ENCODE data around the gene FBXO30. TPM values are rescaled to one million over a fixed set of nuclear protein-coding genes. Genes with fewer than 3 reads are reported as not detected.
A peak's percentile ranks its signal among the peaks of the same experiment; 100 is the strongest.

FBXO30 gene, protein sequence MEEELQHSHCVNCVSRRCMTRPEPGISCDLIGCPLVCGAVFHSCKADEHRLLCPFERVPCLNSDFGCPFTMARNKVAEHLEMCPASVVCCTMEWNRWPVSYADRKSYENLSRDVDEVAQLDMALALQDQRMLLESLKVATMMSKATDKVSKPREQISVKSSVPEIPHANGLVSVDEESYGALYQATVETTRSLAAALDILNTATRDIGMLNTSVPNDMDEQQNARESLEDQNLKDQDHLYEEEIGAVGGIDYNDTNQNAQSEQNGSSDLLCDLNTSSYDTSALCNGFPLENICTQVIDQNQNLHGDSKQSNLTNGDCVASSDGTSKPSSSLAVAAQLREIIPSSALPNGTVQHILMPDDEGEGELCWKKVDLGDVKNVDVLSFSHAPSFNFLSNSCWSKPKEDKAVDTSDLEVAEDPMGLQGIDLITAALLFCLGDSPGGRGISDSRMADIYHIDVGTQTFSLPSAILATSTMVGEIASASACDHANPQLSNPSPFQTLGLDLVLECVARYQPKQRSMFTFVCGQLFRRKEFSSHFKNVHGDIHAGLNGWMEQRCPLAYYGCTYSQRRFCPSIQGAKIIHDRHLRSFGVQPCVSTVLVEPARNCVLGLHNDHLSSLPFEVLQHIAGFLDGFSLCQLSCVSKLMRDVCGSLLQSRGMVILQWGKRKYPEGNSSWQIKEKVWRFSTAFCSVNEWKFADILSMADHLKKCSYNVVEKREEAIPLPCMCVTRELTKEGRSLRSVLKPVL
- 20.2 TPM for total RNA-seq

DNA sequence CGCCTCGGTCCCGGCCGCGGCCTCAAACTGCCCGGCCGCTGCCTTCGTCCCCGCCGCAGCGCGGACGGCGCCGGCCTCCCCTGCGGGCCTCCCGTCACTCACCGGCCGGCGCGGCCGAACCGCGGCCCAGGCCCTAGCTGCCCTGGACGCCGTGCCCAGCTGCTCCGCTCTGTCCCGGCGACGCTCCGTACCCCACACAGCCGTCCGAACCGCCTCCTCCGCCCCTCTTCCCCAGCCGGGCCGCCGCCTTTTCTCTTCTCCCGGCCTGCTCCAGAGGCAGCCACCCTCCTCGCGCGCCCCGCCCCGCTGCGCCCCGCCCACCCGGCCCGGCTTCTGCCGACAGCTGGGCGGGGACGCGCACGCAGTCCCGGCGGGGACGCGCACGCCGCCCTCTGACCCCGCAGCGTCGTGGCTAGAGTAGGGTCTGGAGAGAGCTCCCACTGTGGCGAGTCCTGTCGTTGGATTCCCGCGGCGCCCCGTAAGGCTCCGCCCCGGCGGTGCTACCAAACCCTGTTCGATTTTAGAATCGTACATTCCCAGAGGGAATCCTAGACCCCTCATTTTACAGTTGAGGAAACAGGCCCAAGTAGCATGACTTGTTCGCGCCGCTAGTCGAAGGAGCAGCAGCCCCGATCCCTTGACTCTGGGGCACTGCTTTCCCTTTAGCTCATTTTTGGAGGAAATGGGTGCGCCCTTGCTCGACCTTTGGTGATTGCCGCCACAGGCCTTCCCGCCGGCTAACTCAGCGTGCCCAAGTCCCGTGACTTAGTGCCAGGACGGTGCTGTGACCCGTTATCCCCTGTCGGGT lies at the start of gene FBXO30:
Gene FBXO30 (minus strand): TSS at position 295 of the 808 bp plus-strand sequence. CDS start 8,390 bp downstream, outside the sequence.
- peak; percentile 92 for DNase-seq

GRCh38 chr6:145863988-145864616 lies 49.5 kb upstream of the FBXO30 start:
- no peak for DNase-seq

DNA sequence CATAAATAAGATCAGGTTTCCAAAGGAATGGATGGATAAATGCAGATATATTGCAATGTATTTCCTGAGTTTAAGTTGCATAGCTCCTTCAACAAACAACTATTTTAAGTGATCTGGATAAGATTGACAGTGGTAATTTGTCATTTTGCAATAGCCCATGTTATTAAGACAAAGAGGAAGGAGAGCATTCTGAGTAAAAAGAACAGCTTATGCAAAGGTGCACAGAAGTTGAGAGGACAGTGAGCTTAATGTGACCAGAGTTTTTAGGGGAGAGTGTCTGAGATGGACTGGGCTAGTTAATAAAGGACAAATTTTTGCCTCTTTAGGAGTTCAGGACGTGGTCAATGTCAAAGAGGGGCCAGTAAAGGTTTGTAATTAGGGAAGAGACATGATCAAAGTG lies 48.8 kb upstream of the FBXO30 start:
- DNase-seq = no peak

DNA sequence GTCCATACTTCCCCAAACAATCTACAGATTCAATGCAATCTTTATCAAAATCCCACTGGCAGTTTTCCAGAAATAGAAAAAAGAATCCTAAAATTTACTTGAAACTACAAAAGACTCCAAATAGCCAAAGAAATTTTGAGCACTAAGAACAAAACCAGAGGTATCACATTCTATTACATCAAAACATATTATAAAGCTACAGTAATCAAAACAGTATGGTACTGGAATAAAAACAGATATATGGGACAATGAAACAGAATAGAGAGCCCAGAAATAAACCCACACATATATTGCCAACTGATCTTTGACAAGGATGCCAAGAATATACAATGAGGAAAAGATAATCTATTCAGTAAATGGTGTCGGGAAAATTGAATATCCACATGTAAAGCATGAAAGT lies 46.0 kb upstream of the FBXO30 start:
- no peak for DNase-seq

DNA sequence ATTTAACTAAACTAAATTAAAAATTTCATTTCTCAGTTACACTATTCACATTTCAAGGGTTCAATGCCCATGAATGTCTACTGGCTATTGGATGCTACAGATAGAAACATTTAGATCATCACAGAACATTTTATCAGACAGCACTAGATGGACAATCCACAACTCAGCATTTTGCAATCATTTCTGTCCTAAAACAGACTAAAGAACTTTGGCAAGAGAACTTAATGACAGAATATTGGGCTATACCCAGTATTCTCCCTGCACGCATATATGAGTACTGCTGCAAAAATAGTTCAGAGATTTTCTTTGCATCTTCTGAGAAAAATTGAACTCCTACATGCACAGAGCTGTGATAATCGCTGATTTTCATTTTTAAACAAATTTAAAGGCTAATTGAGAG lies 36.1 kb upstream of the FBXO30 start:
- peak; percentile 38 for DNase-seq

- no peak for DNase-seq
Observed at GRCh38 chr6:145848541-145848940, 33.9 kb upstream of the FBXO30 start.

- no peak for DNase-seq
Observed at GRCh38 chr6:145845557-145845956, 31.0 kb upstream of the FBXO30 start.

DNA sequence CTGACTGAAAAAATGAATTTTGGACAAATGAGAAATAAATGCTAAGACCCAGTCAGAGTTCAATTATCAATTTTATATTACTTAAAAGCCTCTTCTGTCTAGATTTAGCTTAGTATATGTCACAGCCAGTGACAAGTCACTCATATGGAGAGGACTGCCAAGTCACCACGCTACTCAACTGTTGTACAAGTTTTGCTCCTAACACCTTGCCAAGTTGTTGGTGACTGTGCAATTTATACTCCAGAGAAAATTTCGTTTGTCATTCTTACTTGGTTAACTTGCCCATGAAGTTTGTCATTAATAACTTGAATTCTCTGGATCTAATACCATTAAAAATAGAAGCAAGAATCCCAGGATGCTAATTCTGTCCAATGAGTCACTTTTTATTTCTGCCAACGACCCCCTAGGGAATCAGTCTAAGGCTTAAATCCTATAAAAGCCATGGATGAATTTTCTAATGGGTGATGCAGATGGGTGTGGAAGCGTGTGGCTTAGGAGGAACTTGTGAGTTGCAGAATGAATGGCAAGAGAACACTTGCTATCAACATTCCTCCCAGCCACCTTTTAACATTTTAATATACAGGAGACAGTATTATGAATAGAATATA lies 30.4 kb upstream of the FBXO30 start:
- DNase-seq = no peak

DNA sequence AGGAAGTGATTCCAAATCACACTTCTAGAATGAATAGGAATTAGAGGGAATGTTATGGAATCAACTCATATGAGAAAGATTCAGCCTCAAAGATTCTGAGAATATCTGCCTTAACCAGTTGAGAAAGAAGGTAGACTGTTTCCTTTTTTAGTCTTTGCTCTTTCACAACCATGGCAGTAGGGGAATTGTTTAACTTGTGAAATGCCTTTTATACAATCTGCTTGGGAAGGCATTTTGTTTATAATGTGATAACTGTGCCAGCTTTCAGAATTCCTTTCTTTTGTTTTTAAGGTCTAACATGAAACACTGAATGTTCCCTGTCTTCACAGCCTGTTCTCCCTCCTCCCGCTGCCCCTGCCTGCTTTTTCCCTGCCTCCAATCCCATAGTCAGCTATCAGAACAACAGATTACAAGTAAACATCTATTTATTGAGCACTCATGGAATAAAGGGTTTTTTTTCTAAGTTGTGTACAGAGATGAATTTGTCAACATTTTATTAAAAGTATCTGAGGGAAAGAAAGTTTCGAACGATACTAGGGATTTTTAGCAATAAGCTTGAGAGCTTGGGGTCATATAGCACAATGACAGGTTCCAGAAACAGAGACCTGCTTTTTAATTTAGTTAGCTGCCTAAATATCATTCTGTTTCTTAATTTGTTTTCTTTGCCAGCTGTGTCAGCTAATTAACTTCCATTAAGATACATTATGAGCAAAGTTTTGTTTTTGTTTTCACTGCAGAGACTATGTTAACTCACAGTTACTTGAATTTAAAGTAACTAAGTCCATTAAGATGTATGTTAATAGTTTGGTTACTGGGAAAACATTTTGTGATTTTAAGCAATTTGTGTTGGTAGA lies 28.3 kb upstream of the FBXO30 start:
- DNase-seq = no peak

- no peak for DNase-seq
Observed at GRCh38 chr6:145841668-145842067, 27.1 kb upstream of the FBXO30 start.

DNA sequence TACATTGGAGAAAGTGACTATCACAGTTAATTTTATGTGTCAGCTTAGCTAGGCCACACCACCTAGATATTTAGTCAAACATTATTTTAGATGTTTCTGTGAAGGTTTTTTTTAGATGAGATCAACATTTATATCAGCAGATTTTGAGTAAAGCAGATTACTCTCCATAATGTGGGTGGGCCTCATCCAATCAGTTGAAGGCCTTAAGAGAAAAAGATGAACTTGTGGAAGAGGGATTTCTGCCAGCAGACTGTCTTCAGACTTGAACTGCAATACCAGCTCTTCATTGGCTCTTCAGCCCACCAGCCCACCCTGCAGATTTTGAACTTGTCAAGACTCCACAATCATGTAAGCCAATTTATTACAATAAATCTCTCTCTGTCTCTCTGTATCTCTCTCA lies 25.1 kb upstream of the FBXO30 start:
- no peak for DNase-seq

GRCh38 chr6:145838305-145838704 lies 23.7 kb upstream of the FBXO30 start:
- DNase-seq = no peak

DNA sequence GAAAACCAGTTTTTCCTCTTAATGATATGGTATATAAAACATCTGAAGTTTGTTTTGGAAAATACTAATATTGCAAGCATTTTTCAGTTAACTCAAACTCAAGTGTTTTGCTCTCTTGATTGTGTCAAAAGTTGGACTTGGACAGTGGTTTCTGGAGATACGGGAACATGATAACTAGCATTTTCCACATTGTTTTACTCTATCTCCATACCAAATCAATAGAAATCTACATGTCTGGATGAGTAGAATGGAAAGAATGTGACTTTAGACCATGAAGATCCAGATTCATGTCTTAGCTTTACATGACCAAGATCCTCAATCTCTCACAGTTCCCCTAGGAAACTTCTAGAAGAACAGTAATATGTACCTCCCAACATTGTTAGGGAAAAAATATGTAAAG lies 22.2 kb upstream of the FBXO30 start:
- DNase-seq = no peak

DNA sequence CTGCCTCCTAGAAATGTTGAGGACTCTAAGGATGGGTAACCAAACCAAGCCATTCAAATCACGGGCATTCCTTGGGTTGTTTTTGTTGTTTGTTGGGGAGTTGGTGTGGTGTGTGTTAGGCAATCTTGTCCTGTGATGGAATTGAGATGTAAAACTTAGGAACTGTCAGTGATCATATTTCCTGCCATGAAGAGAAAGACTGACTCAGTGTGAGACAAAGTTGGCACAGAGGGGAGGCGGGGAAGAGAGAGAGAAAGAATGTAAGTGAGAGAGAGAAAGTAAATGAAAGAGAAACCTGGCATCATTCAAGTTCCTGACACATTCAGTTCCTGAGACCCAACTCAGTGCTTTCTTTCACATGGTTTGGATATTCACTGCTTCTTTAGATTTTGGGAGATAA lies 21.6 kb upstream of the FBXO30 start:
- DNase-seq = no peak

GRCh38 chr6:145830612-145831011 lies 16.0 kb upstream of the FBXO30 start:
- DNase-seq = no peak

- DNase-seq = no peak
Observed at GRCh38 chr6:145829950-145830349, 15.4 kb upstream of the FBXO30 start.

GRCh38 chr6:145829102-145829501 lies 14.5 kb upstream of the FBXO30 start:
- no peak for DNase-seq

DNA sequence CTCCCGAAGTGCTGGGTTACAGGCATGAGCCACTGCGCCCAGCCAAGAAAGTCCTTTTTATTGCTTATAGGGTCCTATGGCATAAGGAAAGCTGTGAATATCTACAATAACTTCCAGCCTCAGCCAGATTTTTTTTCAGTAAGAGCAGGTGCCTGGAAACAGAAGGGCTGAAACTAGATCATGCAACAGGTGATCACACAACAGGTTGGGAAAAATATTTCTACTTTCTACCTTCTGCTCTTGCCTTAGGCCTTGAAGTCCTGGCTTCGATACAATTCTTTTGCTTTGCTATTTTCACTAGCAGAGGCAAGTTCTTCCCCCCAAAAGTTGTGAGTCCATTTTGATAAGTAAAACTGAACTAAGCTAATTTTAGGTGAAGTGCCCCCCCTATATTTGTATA lies 9.7 kb upstream of the FBXO30 start:
- no peak for DNase-seq

DNA sequence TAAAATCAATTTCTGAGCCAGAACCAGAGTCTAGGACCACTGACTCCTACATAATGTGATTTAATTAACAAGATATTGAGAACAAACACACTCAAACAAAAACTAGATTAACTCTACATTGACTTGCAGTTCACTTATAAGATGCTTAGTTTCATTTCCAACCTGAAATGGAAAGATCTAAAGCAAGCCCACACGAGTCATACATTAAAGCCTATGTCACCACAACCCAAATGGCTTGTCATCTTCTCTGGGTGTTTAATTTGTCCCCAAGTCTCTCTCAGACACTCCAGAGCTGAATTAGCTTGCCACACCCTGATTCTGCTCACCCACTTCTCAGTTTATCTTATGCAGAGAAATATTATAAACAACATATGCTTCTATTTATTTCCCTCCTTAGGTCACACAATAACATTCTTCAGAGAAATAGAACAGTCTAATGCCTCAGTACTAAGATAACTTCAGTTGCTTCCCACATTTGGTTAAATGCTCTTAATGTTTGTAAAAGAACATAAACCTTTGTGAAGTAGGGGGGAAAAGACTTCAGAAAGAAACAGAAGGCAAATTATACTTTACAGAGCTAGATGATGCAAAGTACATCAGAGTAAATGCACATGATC lies 8.8 kb upstream of the FBXO30 start:
- DNase-seq = no peak

DNA sequence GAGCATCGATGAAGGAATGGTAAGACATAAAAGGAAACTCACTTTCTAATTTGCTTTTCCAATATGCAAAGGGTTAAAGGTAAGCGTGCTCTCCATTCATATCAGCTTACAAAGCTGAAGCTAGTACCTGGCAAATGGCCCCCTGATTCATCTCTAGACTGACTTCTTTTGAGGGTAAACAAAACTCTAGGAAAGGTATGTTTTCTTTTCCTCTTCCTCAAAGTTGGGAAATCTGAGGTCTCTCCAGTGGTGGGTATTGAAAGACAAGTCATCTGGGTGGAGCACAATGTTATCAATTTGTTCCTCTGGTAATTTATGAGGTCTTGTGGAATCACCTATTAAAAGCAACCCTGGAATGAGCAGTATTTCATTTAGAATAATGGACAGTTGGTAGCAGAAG lies 7.9 kb upstream of the FBXO30 start:
- DNase-seq = no peak

- DNase-seq = no peak
Observed at GRCh38 chr6:145819994-145820393, 5.4 kb upstream of the FBXO30 start.

Data from skin of body (tissue), 2 donors.